HCT116 (cell line): ENCODE data around the gene COBL.

Source experiments
- EZH2phosphoT487 ChIP-seq: fragments of 200-600 bp; IDR thresholded peaks from 2 replicates; pipeline ENCODE4 v1.6.1; 2018; ENCODE audit warnings: antibody characterized with exemption, borderline replicate concordance
- JUND ChIP-seq: IDR thresholded peaks from 2 replicates; pipeline ENCODE4 v1.6.1; 2012
- POLR2A ChIP-seq: IDR thresholded peaks from 2 replicates; pipeline ENCODE4 v1.7.0; 2011; ENCODE audit warnings: borderline replicate concordance; ENCODE audit not compliant: insufficient read depth, insufficient read length; ENCODE audit errors: extremely low read depth
- SRF ChIP-seq: IDR thresholded peaks from 2 replicates; pipeline ENCODE4 v1.6.1; 2012; ENCODE audit warnings: low read depth
- TCF7L2 ChIP-seq: IDR thresholded peaks from 2 replicates; pipeline ENCODE4 v1.7.0; 2011; ENCODE audit warnings: borderline replicate concordance, inconsistent platforms; ENCODE audit not compliant: insufficient read depth, insufficient read length; ENCODE audit errors: extremely low read depth
- YY1 ChIP-seq: IDR thresholded peaks from 2 replicates; pipeline ENCODE4 v1.6.1; 2011; ENCODE audit warnings: low read length, low read depth, moderate library complexity, mild to moderate bottlenecking; ENCODE audit not compliant: insufficient replicate concordance; ENCODE audit errors: extremely low read depth
- TF ChIP-seq, protein P1 (sequence below), 3 experiments: fragments of 200-600 bp in 1 of 3; sonication (generic) in 1 of 3; IDR thresholded peaks in 2 of 3; conservative IDR thresholded peaks in 1 of 3; 2 replicates each; pipeline ENCODE4 v1.5.1; 2012 to 2017; ENCODE audit warnings: low read depth in 2 of 3, low read length in 2 of 3, antibody characterized with exemption in 1 of 3, borderline replicate concordance in 1 of 3, control low read depth in 1 of 3, mild to moderate bottlenecking in 1 of 3, mixed read lengths in 1 of 3, mixed run types in 1 of 3, moderate library complexity in 1 of 3; ENCODE audit not compliant: insufficient read depth in 1 of 3
- TF ChIP-seq, protein P2 (sequence below): IDR thresholded peaks from 2 replicates; pipeline ENCODE4 v1.6.1; 2012; ENCODE audit warnings: low read depth

DNA sequence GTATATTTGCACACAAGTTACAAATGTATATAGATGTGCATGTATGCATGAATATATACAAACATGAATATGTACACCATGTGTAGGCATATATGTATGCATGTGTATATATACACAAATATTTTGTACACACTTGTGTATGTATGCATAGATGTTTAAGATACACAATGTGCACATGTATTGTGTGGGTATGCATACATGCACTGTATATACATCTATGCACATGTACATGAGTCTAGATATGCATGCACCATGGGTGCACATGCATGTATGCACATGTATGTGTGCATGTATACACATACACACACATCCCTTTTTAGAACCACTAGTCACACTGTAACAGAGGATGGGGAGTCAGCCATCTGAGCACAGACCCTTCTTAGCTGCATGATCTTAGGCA is 249.4 kb downstream of the COBL start:
- TF ChIP-seq EZH2phosphoT487 (no peak), SRF (no peak), YY1 (no peak), JUND (no peak), TCF7L2 (no peak), POLR2A (no peak)
- TF ChIP-seq, protein P1, sequence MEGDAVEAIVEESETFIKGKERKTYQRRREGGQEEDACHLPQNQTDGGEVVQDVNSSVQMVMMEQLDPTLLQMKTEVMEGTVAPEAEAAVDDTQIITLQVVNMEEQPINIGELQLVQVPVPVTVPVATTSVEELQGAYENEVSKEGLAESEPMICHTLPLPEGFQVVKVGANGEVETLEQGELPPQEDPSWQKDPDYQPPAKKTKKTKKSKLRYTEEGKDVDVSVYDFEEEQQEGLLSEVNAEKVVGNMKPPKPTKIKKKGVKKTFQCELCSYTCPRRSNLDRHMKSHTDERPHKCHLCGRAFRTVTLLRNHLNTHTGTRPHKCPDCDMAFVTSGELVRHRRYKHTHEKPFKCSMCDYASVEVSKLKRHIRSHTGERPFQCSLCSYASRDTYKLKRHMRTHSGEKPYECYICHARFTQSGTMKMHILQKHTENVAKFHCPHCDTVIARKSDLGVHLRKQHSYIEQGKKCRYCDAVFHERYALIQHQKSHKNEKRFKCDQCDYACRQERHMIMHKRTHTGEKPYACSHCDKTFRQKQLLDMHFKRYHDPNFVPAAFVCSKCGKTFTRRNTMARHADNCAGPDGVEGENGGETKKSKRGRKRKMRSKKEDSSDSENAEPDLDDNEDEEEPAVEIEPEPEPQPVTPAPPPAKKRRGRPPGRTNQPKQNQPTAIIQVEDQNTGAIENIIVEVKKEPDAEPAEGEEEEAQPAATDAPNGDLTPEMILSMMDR (IDR thresholded peaks at IDR 0.05 in 2 of 3, conservative IDR thresholded peaks at IDR 0.05 in 1 of 3; ENCODE audit: borderline replicate concordance in 1 of 3, insufficient read depth in 1 of 3, low read depth in 2 of 3, low read length in 2 of 3) = no peak
- TF ChIP-seq, protein P2, sequence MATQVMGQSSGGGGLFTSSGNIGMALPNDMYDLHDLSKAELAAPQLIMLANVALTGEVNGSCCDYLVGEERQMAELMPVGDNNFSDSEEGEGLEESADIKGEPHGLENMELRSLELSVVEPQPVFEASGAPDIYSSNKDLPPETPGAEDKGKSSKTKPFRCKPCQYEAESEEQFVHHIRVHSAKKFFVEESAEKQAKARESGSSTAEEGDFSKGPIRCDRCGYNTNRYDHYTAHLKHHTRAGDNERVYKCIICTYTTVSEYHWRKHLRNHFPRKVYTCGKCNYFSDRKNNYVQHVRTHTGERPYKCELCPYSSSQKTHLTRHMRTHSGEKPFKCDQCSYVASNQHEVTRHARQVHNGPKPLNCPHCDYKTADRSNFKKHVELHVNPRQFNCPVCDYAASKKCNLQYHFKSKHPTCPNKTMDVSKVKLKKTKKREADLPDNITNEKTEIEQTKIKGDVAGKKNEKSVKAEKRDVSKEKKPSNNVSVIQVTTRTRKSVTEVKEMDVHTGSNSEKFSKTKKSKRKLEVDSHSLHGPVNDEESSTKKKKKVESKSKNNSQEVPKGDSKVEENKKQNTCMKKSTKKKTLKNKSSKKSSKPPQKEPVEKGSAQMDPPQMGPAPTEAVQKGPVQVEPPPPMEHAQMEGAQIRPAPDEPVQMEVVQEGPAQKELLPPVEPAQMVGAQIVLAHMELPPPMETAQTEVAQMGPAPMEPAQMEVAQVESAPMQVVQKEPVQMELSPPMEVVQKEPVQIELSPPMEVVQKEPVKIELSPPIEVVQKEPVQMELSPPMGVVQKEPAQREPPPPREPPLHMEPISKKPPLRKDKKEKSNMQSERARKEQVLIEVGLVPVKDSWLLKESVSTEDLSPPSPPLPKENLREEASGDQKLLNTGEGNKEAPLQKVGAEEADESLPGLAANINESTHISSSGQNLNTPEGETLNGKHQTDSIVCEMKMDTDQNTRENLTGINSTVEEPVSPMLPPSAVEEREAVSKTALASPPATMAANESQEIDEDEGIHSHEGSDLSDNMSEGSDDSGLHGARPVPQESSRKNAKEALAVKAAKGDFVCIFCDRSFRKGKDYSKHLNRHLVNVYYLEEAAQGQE = no peak
